ENCODE data around the gene MYO3B. TPM values are rescaled to one million over a fixed set of nuclear protein-coding genes. Genes with fewer than 3 reads are reported as not detected.

MYO3B gene
- total and polyA plus RNA-seq, 4 experiments from 2014 or later = not detected

DNA sequence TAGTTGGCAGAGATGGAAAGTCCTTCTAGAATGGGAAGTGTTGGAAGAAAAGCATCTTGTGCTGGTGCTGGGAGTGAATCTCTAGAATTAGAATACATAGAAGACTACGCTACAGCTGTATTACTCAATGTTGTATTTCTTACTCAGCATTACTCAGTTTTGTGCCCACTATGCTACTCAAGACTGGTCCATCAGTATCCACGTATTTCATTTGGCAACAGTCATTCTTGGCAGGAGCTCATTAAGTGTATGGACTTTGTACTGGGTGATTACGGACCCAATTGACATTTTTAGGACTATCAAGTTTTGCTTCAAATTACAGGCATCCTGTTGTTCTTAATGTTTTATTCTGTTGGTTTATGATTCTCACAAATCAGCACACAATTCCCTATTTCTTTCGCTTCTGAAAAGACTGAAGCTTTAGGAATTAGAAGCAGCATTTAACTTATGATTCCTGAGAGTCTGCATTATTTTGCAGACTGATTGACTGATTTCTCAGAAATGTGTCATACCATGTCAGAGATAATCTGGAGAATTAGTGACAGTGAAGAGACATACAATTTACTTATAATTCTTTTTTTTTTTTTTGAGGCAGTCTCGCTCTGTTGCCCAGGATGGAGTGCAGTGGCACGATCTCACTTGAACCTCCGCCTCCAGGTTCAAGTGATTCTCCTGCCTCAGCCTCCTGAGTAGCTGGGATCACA lies 136.9 kb downstream of the MYO3B start:
- no peaks in the 10 kb centered on the region for H3K9me3 ChIP-seq (ENCODE audit: control insufficient read depth in 1 of 2, low read length in 2 of 2)
- no peaks in the 10 kb centered on the region for H3K36me3 ChIP-seq (ENCODE audit: insufficient read depth, low read length)
- DNase-seq = no peak
- H3K4me3 ChIP-seq (ENCODE audit: low read length in 2 of 2) = no peak overlapping the region
- POLR2A ChIA-PET (ENCODE audit: partially characterized antibody) = no interaction called here
- intact Hi-C loops (cut with micrococcal nuclease) = no loop called here
- Mint-ChIP-seq H3K36me3 (no peaks in the 10 kb centered on the region), H3K9me3 (peaks cover 0 to 9% (median 3%) of the 10 kb centered on the region in 8 donors), H3K4me1 (no peaks in the 10 kb centered on the region), H3K4me3 (no peak overlapping the region), H3K27me3 (peaks cover 14 to 17% of the 10 kb centered on the region in 2 donors), H3K27ac (no peak overlapping the region)
- no peaks in the 10 kb centered on the region for H3K4me1 ChIP-seq (ENCODE audit: insufficient read depth, low read length)
- no peak overlapping the region for H3K27ac ChIP-seq (ENCODE audit: low read depth, low read length)
- CTCF ChIA-PET (ENCODE audit: partially characterized antibody) = interaction anchor here (2.8 kb wide), 1 partner anchor 12 kb away, joined by 6 read pairs; no protein-coding TSS in a partner anchor
- H3K27me3 ChIP-seq (ENCODE audit: insufficient read depth, low read length) = no peaks in the 10 kb centered on the region

DNA sequence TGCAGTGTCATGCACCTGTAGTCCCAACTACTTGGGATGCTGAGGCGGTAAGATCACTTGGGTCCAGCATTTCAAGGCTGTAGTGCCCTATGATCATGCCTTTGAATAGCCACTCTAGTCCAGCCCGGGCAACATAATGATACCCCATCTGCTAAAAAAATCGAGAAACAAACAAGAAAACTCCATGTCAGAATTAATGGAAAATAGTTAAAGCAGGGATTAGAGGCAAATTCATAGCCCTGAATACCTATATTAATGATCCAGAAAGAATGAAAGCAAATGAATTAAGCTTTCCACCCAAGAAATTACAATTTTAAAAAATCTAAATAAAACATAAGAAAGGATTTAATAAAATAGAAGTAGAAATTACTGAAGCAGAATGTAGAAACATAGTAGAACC lies 143.0 kb downstream of the MYO3B start:
- ChIA-PET POLR2A (ENCODE audit: partially characterized antibody) (no interaction called here), CTCF (ENCODE audit: partially characterized antibody) (no interaction called here)

DNA sequence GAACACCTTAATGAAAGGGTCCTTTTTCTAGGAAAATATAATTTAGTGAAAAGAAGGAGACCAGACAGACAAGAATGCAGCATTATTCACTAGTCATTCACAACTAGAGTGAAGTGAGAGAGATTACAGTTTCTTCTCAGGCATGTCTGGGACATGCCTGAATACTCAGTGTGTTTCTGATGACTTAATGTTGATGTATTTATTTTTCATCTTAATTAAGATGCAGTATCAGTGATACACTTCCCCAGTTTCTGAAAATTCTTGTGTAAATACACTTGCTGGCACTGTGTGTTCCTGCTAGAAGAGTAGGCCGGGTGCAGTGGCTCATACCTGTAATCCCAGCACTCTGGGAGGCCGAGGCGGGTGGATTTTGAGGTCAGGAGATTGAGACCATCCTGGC lies 143.6 kb downstream of the MYO3B start:
- Mint-ChIP-seq H3K9me3 (peaks cover 0 to 24% (median 4%) of the 10 kb centered on the region in 8 donors), H3K4me3 (no peak overlapping the region), H3K4me1 (no peaks in the 10 kb centered on the region), H3K27me3 (peaks cover 11 to 15% of the 10 kb centered on the region in 2 donors), H3K27ac (no peak overlapping the region), H3K36me3 (peaks cover 0 to 3% of the 10 kb centered on the region in 2 donors)
- intact Hi-C loops (cut with micrococcal nuclease) = no loop called here
- CTCF ChIA-PET (ENCODE audit: partially characterized antibody) = interaction anchor here (0.7 kb wide), 1 partner anchor 40 kb away, joined by 4 read pairs; no protein-coding TSS in a partner anchor
- no peaks in the 10 kb centered on the region for H3K27me3 ChIP-seq (ENCODE audit: insufficient read depth, low read length)
- no peak overlapping the region for H3K27ac ChIP-seq (ENCODE audit: low read depth, low read length)
- DNase-seq = no peak
- POLR2A ChIA-PET (ENCODE audit: partially characterized antibody) = no interaction called here
- peaks cover 0 to 2% of the 10 kb centered on the region in 2 donors for H3K9me3 ChIP-seq (ENCODE audit: control insufficient read depth in 1 of 2, low read length in 2 of 2)
- no peak overlapping the region for H3K4me3 ChIP-seq (ENCODE audit: low read length in 2 of 2)
- H3K4me1 ChIP-seq (ENCODE audit: insufficient read depth, low read length) = no peaks in the 10 kb centered on the region
- no peaks in the 10 kb centered on the region for H3K36me3 ChIP-seq (ENCODE audit: insufficient read depth, low read length)

More for the DNA sequence above, 143.0 kb downstream of the MYO3B start:
- peaks cover 0 to 3% of the 10 kb centered on the region in 2 donors for H3K36me3 Mint-ChIP-seq
- Histone ChIP-seq H3K4me3 (ENCODE audit: low read length in 2 of 2) (no peak overlapping the region), H3K9me3 (ENCODE audit: control insufficient read depth in 1 of 2, low read length in 2 of 2) (peaks cover 0 to 2% of the 10 kb centered on the region in 2 donors), H3K36me3 (ENCODE audit: insufficient read depth, low read length) (no peaks in the 10 kb centered on the region), H3K27ac (ENCODE audit: low read depth, low read length) (no peak overlapping the region), H3K4me1 (ENCODE audit: insufficient read depth, low read length) (no peaks in the 10 kb centered on the region), H3K27me3 (ENCODE audit: insufficient read depth, low read length) (no peaks in the 10 kb centered on the region)
- H3K4me3 Mint-ChIP-seq = no peak overlapping the region
- H3K9me3 Mint-ChIP-seq = peaks cover 0 to 24% (median 4%) of the 10 kb centered on the region in 8 donors
- intact Hi-C loops (cut with micrococcal nuclease) = no loop called here
- H3K27ac Mint-ChIP-seq = no peak overlapping the region
- DNase-seq = no peak
- H3K27me3 Mint-ChIP-seq = peaks cover 11 to 16% of the 10 kb centered on the region in 2 donors
- H3K4me1 Mint-ChIP-seq = no peaks in the 10 kb centered on the region

DNA sequence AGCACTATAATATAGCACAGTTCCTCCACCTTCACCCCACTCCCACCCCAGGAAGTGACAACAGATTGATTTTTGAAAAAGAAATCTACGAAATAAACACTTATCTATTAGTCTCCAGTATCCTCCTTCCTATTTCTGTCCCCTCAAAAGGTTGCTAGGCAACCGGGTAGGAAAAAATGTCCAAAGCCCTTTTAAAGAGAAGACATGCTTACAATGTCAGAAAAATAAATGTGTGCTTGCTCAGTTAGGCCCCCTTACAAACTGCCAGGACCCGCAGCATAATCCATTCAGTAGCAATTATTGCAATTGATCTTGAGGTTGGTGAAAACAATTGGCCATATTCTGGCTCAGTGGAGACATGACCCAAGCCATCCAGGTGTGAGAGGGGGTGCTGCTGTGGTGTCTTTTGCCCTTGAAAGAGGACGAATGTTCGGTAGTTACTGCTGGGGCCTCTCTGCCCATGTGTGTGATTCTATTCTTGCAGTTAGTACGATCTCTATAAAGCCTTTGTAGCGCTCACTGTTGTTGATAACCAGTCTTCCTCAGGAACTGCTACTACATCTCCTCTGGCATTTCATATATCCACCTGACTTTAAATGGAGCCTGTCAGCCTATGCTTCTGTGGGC lies 144.3 kb downstream of the MYO3B start:
- DNase-seq = no peak
- no peaks in the 10 kb centered on the region for H3K4me1 Mint-ChIP-seq
- intact Hi-C loops (cut with micrococcal nuclease) = no loop called here
- ChIA-PET POLR2A (ENCODE audit: partially characterized antibody) (no interaction called here), CTCF (ENCODE audit: partially characterized antibody) (interaction anchor here (0.7 kb wide), 1 partner anchor 39 kb away, joined by 4 read pairs; no protein-coding TSS in a partner anchor)
- no peak overlapping the region for H3K4me3 Mint-ChIP-seq
- Histone ChIP-seq H3K27me3 (ENCODE audit: insufficient read depth, low read length) (no peaks in the 10 kb centered on the region), H3K4me1 (ENCODE audit: insufficient read depth, low read length) (no peaks in the 10 kb centered on the region), H3K9me3 (ENCODE audit: control insufficient read depth in 1 of 2, low read length in 2 of 2) (peaks cover 0 to 2% of the 10 kb centered on the region in 2 donors), H3K27ac (ENCODE audit: low read depth, low read length) (no peak overlapping the region), H3K4me3 (ENCODE audit: low read length in 2 of 2) (no peak overlapping the region), H3K36me3 (ENCODE audit: insufficient read depth, low read length) (no peaks in the 10 kb centered on the region)
- peaks cover 0 to 3% of the 10 kb centered on the region in 2 donors for H3K36me3 Mint-ChIP-seq
- H3K27me3 Mint-ChIP-seq = peaks cover 7 to 11% of the 10 kb centered on the region in 2 donors
- peaks cover 0 to 24% (median 4%) of the 10 kb centered on the region in 8 donors for H3K9me3 Mint-ChIP-seq
- H3K27ac Mint-ChIP-seq = no peak overlapping the region

DNA sequence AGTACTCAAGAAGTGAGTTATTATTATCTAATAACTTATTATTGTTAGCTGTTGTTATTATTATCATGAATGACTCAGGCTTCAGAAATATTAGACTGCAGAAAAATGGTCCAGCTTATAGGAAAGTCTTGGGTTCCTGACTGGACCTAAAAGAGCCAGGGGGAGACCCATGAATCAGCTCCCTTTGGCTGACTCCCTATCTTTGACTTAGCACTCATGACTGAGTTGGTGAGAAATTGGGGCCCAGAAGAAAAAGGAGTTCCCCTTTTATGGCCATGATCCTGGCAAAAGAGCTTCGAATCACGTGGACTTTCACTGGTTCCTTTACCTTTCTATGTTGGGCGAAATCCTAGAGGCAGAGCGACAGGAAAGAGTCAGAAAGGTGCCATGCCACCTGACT lies 145.8 kb downstream of the MYO3B start:
- ChIA-PET CTCF (ENCODE audit: partially characterized antibody) (interaction anchor here (0.8 to 3.1 kb wide), 4 partner anchors 85 to 552 kb away, joined by 3 to 18 read pairs (median 4); partner anchors contain the start of gene GAD1), POLR2A (ENCODE audit: partially characterized antibody) (no interaction called here)
- H3K4me3 Mint-ChIP-seq = no peak overlapping the region
- peaks cover 0 to 3% of the 10 kb centered on the region in 2 donors for H3K36me3 Mint-ChIP-seq
- no peaks in the 10 kb centered on the region for H3K4me1 ChIP-seq (ENCODE audit: insufficient read depth, low read length)
- DNase-seq = no peak
- H3K9me3 ChIP-seq (ENCODE audit: control insufficient read depth in 1 of 2, low read length in 2 of 2) = peaks cover 0 to 2% of the 10 kb centered on the region in 2 donors
- H3K4me1 Mint-ChIP-seq = no peaks in the 10 kb centered on the region
- H3K27me3 ChIP-seq (ENCODE audit: insufficient read depth, low read length) = no peaks in the 10 kb centered on the region
- peaks cover 2 to 6% of the 10 kb centered on the region in 2 donors for H3K27me3 Mint-ChIP-seq
- H3K27ac Mint-ChIP-seq = no peak overlapping the region
- H3K9me3 Mint-ChIP-seq = peaks cover 0 to 21% (median 4%) of the 10 kb centered on the region in 8 donors
- H3K27ac ChIP-seq (ENCODE audit: low read depth, low read length) = no peak overlapping the region
- intact Hi-C loops (cut with micrococcal nuclease) = loop anchor here (1.0 kb wide), 2 partner anchors 489 to 550 kb away; no protein-coding TSS in a partner anchor
- no peak overlapping the region for H3K4me3 ChIP-seq (ENCODE audit: low read length in 2 of 2)
- no peaks in the 10 kb centered on the region for H3K36me3 ChIP-seq (ENCODE audit: insufficient read depth, low read length)

DNA sequence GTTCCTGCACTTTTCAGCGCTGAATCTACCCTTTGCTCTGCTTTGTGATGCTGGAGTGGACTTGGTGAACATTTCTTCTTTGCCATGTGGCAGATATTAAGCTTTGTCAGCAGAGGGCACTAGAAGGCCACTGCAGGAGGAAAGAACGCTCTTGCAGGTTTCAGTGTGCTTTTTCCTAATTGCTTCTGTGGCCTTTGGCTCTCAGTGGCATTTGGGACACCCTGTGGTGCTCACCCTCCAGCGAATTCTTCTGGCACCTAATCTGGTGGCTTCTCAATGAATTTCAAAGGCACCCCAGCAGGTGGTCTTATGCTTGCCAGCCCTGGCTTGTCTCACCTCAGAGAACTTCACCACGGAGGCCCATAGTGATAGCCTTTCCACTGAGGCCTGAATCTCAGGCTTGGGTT lies 146.7 kb downstream of the MYO3B start:
- DNase-seq = peak in 4 of 5 donors; percentile 14 to 28 (median 18)
- peaks cover 1 to 6% of the 10 kb centered on the region in 2 donors for H3K27me3 Mint-ChIP-seq
- H3K4me1 Mint-ChIP-seq = no peaks in the 10 kb centered on the region
- Histone ChIP-seq H3K27me3 (ENCODE audit: insufficient read depth, low read length) (no peaks in the 10 kb centered on the region), H3K36me3 (ENCODE audit: insufficient read depth, low read length) (no peaks in the 10 kb centered on the region), H3K4me1 (ENCODE audit: insufficient read depth, low read length) (no peaks in the 10 kb centered on the region), H3K9me3 (ENCODE audit: control insufficient read depth in 1 of 2, low read length in 2 of 2) (peaks cover 0 to 2% of the 10 kb centered on the region in 2 donors), H3K27ac (ENCODE audit: low read depth, low read length) (no peak overlapping the region), H3K4me3 (ENCODE audit: low read length in 2 of 2) (no peak overlapping the region)
- ChIA-PET POLR2A (ENCODE audit: partially characterized antibody) (no interaction called here), CTCF (ENCODE audit: partially characterized antibody) (interaction anchor here (0.8 to 3.1 kb wide), 5 partner anchors 15 to 550 kb away, joined by 3 to 18 read pairs (median 4); no protein-coding TSS in a partner anchor)
- peaks cover 0 to 16% (median 2%) of the 10 kb centered on the region in 8 donors for H3K9me3 Mint-ChIP-seq
- H3K4me3 Mint-ChIP-seq = no peak overlapping the region
- intact Hi-C loops (cut with micrococcal nuclease) = loop anchor here (1.0 kb wide), 2 partner anchors 488 to 549 kb away; no protein-coding TSS in a partner anchor
- H3K27ac Mint-ChIP-seq = no peak overlapping the region
- peaks cover 0 to 3% of the 10 kb centered on the region in 2 donors for H3K36me3 Mint-ChIP-seq

DNA sequence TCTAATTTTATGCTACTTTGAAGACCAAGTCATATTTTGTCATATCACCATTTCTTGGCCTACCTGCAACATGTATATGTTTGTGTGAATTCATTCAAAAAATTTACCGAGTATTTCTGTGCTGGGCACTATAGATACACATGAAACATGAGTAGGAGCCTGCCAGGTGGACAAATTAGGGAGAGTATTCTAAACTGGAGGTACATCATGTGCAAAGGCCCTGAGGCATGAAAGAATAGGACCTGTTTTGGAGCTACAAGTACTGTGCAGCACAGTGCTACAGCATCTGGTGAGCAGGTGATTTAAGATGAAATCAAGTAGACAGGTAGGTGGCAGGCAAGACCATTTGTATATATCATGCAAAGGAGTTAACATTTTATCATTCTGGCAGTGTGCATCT lies 152.9 kb downstream of the MYO3B start:
- Histone ChIP-seq H3K27me3 (ENCODE audit: insufficient read depth, low read length) (no peaks in the 10 kb centered on the region), H3K36me3 (ENCODE audit: insufficient read depth, low read length) (no peaks in the 10 kb centered on the region), H3K27ac (ENCODE audit: low read depth, low read length) (no peak overlapping the region), H3K4me1 (ENCODE audit: insufficient read depth, low read length) (no peaks in the 10 kb centered on the region), H3K4me3 (ENCODE audit: low read length in 2 of 2) (no peak overlapping the region), H3K9me3 (ENCODE audit: control insufficient read depth in 1 of 2, low read length in 2 of 2) (no peaks in the 10 kb centered on the region)
- Mint-ChIP-seq H3K27me3 (peaks cover 10 to 15% of the 10 kb centered on the region in 2 donors), H3K27ac (no peak overlapping the region), H3K36me3 (peaks cover 0 to 5% of the 10 kb centered on the region in 2 donors), H3K9me3 (peaks cover 0 to 6% (median 0%) of the 10 kb centered on the region in 8 donors), H3K4me1 (no peaks in the 10 kb centered on the region), H3K4me3 (no peak overlapping the region)
- DNase-seq = no peak
- ChIA-PET CTCF (ENCODE audit: partially characterized antibody) (no interaction called here), POLR2A (ENCODE audit: partially characterized antibody) (no interaction called here)
- intact Hi-C loops (cut with micrococcal nuclease) = no loop called here

Measured in CD4-positive, alpha-beta memory T cell (primary cell).